Sciatic nerve (tissue), 2 donors: Measurements from ENCODE around the gene SLC24A5. TPM values are rescaled to one million over a fixed set of nuclear protein-coding genes. Genes with fewer than 3 reads are reported as not detected.

Experiments
- ATAC-seq: fragments of 200-7000 bp; cut with Tn5 transposase; one replicate; pipeline ENCODE4 v1.9.1; 2020; ENCODE audit warnings: mild to moderate bottlenecking, moderate library complexity
- DNase-seq: peaks from one replicate; pipeline ENCODE4 v3.0.0-alpha.2; 2020; ENCODE audit warnings: low spot score
- intact Hi-C: fragments of 100-400 bp; cut with DNase I; formaldehyde crosslinking; loops from one replicate; pipeline ENCODE4 v1.14.2; 2022
- total RNA-seq: library from RNA; stranded (reverse); fragmentation: NEBNext Ultra II Directional; extraction: Animal tissue kit (Norgen Biotek cat#: 25700); gene quantifications from one replicate; pipeline ENCODE4 v1.2.1, GENCODE V29; 2021
- donor health status: DM: no; HTN: no; CAD: no.
- donor health status: DM: no; HTN: no; CAD: no.

SLC24A5 gene
- total RNA-seq, 1 donor from 2014 or later = 0.89 TPM

DNA sequence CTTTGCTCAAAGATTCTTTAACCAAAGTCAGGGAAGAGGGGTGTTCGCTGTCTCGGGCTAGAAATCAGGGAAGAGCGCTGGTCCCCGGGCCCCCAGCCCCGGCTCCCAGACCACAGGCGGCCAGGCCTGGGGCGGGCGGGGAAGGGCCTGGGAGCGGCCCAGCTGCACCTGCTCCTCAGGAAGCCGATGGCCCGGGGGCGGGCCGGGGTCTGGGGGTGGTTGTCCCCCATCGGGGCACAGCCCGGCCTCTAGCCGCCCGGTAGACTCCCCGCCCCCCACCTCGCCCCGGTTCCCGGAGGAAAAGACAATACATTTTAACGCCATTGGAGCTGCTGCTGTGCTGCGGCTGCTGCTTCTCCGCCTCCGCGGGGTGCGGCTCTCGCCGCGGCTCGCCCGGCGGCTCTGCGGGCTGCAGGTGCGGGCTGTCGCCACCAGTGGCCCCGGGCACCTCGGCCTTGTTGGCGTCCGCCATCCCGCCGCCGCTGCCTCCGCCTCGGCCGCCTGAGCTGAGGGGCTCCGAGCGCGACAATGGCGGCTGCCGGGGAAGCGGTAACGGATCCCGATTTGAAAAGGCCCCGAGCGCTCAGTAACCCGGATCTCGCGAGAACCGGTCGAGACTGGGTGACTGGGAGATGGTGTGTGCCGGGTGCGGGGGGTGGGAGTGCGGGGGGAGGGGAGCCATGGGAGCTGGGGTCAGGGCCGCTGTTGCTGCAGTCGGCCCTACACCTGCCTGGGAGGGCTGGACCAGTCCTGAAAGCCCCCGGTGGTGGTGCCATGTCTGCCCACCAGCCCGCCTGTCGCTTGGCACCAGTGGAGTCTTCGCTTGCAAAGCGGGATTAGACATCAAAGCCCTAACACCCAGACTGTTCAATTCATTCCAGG is 57.2 kb downstream of the SLC24A5 start, which contains the start of gene MYEF2:
MYEF2 (minus strand) TSS at position 530 of the 882 bp plus-strand sequence; CDS start at position 472, 58 bp downstream.
- ATAC-seq (peak; percentile 84), DNase-seq (peak; percentile 82)
- intact Hi-C loops = no loop called here

DNA sequence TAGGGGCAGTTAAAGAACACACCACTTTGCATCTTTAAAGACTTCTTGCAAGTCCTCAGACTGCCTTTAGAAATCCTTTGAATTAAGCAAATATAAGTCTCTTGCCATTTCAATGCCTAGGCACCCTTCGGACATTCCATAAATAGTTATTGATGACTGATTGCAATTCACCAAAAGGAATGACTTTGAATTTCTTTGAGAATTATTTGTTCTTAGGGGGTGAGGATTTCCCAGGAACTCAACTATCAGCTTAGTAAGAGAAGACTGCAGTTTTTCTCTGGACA is 57.8 kb downstream of the SLC24A5 start:
- no peak for ATAC-seq
- no peak for DNase-seq
- intact Hi-C loops = no loop called here

DNA sequence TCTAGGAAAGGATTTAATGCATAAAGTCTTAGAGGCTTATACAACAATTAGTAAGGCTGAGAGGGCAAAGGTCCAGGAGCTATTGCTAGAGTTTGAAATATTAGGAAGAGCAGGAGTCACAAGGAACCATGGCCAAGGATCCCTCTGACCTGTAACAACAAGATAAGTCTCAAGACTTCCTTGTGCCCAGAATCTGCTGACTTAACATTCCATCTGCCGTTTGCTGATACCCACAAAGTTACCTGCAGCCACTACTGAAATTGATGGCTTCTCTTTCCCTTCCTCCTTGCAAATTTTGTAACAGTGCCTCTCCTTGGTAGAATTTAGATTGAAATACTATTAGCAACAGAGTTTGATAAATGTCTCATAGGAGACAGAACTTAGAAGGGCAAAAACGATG is 62.0 kb downstream of the SLC24A5 start:
- intact Hi-C loops = no loop called here
- no peak for DNase-seq
- ATAC-seq = no peak

DNA sequence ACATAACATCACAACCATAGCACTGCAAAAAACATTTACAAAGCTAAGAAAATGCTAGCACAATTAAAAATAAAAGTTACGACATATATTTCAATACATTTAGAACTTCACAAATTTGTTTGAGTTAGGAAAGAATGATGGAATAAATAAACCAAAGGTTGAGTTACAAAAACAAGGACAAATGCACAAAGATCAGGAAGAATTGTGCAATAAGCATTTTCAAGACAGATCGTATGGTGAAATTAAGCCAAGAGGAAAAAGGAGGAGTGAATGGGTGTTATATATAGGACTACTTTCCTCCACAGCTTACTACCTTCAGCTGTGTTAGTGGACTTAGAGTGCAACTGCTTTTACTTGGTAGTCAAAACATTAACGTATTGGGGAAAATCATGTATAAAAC is 64.7 kb downstream of the SLC24A5 start:
- intact Hi-C loops = no loop called here
- ATAC-seq = no peak
- DNase-seq = no peak

DNA sequence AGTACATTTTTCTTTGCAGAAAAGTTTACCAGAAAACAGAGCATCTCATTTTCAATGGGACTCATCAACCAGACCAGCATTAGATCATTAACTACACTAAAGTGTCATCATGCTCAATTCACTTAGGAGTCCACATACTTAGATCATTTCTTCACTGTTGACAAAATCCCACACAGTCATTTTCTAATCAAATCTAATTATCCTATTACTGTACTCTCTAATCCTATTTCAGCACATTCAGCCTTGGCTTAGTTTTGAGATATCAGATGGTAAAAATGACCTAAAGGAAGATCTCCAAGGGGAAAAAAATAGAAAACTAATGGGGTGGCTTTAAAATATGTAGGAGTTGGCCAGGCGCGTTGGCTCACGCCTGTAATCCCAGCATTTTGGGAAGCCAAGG is 65.5 kb downstream of the SLC24A5 start:
- DNase-seq (no peak), ATAC-seq (no peak)
- intact Hi-C loops = no loop called here

DNA sequence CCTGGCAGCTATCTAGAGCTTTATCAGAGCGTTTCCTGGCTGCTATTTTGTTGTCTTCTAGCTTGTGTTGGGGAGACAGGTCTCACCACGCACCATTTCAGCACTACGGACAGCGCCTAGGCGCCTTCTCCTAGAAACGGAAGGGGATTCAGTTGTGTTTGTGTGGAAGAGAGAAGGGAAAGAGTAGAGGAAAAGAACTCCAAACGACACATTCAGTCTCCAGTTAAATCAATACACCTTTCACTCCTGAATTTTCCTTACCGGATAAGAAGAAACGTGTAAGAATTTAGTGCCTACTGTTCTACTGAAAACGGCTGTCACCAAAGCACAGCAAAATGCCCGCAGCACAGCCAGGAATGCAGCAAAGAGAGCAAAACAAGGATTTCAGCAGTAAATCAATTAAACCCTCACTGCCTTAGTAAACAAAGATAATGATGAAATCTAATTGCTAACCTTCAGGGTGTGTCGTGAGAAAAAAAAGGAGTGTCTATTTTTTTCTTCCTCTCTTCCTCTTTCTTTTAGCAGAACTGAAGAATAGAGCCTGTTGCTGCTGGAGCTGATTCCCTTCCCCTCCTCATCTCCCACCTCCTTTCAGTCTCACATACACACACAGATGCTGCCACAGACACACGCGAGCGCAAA is 70.3 kb downstream of the SLC24A5 start:
- ATAC-seq = peak; percentile 50
- DNase-seq = peak; percentile 88
- intact Hi-C loops = no loop called here

DNA sequence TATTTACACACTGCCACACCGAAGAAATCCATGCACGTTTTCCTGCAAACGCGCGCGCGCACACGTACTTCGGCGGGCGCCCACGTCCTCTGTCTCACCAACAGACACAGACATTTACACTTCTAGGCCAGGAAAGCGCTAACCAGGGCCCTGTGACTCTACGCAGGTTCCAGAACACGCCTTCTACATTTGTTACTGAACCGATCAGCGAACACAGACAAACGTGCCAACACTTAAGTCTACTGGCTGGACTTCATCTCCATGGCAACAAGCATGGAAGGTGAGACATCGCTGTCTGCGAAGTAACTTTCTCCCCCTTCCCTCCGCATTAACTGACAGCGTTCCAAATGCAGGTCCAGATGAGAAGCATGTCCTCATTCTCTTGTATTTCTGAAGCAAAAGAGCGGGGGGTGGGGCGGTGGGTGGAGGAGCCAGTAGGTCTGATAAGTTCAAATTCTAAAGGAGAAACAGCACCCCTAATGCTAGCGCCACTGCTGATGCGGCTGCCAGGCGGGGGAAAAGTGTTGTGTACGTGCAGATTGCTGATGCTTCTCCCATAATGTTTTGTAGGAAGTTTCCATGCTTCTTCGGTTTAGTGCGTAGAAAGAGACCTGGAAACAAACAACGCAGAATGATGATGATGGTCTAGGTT is 70.9 kb downstream of the SLC24A5 start, which contains the start of gene CTXN2:
CTXN2 (plus strand) TSS at position 92 of the 652 bp plus-strand sequence. CDS start 9,636 bp downstream, outside the sequence.
- no peak for DNase-seq
- intact Hi-C loops = no loop called here
- ATAC-seq = no peak

Other genes with a start within 250 kb of the SLC24A5 start
- 49.8 TPM for gene MYEF2, start 57.3 kb downstream of the SLC24A5 start, total RNA-seq
- not detected for gene CTXN2, start 70.7 kb downstream of the SLC24A5 start, total RNA-seq
- gene SLC12A1, start 85.3 kb downstream of the SLC24A5 start, total RNA-seq = not detected
- 91.7 TPM for gene DUT, start 210.4 kb downstream of the SLC24A5 start, total RNA-seq